HL-60 (cell line): ENCODE measurements around the gene SLC39A9.

ENCODE experiments used
- POLR2AphosphoS5 ChIP-seq: IDR thresholded peaks from 2 replicates; pipeline ENCODE4 v1.6.1; 2012; ENCODE audit warnings: low read depth
- TF ChIP-seq, protein P1 (sequence below): IDR thresholded peaks from one replicate; pipeline ENCODE4 v1.5.1; 2011; ENCODE audit warnings: low read length, control low read depth, inconsistent platforms; ENCODE audit not compliant: insufficient read depth

DNA sequence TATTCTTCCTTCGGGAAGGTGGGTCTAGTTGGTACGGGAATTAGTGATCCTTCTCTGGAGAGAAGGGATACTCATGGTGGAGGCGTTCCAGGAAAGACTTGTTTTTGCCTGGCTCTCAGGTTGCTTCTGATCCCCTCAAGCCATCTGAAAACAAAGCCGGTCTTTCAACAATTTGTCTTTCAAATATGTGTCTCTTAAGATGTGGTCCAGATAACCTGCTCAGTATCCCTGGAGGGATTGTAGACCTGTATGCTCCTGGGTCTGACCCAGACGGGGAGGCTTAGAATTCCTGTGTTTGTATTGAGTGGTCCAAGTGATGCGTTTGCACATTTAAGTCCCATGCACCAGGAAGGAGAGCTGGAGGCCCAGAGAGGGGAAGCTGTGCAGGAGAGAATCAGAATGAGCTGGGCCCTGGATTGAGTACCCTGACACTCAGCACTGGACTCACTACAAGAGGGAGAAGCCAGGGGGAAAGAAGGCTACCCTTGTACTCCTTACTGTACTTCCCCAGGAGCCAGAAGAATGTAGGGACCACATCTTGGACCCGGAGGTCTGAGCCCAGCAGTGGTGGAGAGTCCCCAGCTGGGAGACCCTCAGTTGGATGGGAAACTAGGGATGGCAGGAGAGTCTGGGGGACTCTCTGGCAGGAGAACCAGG, 40.8 kb upstream of the SLC39A9 start:
- TF ChIP-seq, protein P1, sequence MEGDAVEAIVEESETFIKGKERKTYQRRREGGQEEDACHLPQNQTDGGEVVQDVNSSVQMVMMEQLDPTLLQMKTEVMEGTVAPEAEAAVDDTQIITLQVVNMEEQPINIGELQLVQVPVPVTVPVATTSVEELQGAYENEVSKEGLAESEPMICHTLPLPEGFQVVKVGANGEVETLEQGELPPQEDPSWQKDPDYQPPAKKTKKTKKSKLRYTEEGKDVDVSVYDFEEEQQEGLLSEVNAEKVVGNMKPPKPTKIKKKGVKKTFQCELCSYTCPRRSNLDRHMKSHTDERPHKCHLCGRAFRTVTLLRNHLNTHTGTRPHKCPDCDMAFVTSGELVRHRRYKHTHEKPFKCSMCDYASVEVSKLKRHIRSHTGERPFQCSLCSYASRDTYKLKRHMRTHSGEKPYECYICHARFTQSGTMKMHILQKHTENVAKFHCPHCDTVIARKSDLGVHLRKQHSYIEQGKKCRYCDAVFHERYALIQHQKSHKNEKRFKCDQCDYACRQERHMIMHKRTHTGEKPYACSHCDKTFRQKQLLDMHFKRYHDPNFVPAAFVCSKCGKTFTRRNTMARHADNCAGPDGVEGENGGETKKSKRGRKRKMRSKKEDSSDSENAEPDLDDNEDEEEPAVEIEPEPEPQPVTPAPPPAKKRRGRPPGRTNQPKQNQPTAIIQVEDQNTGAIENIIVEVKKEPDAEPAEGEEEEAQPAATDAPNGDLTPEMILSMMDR: no peak
- no peak for TF ChIP-seq POLR2AphosphoS5
